BJ (cell line): Measurements from ENCODE around the gene MARCHF3. TPM values are rescaled to one million over a fixed set of nuclear protein-coding genes. Genes with fewer than 3 reads are reported as not detected.
"Not testable (repeated sequence)": the region's sequence is repeated elsewhere in the genome, so short reads cannot be mapped to it uniquely, and the experiment has no call there.

ENCODE experiments used
- CTCF ChIA-PET: fragments of 350-600 bp; formaldehyde crosslinking; extraction: SDS; loops from one replicate; lab custom pipeline; 2021; ENCODE audit warnings: antibody characterized with exemption, inconsistent platforms; lab: Yijun Ruan, JAX
- POLR2A ChIA-PET: fragments of 300-600 bp; sonication (Branson Sonifier 250); formaldehyde crosslinking; extraction: SDS; loops from one replicate; lab custom pipeline; 2021; ENCODE audit warnings: antibody characterized with exemption; lab: Charles Lee
- DNase-seq: peaks from one replicate; pipeline ENCODE4 v3.0.0-alpha.2; 2011; ENCODE audit warnings: low read depth
- H3K27me3 ChIP-seq: 2 replicates; pipeline ENCODE4 v1.6.0; 2011; ENCODE audit warnings: low read length; ENCODE audit not compliant: control insufficient read depth, insufficient read depth
- H3K36me3 ChIP-seq: 2 replicates; pipeline ENCODE4 v1.5.1; 2011; ENCODE audit warnings: low read length; ENCODE audit not compliant: control insufficient read depth, insufficient read depth
- H3K4me3 ChIP-seq: 2 replicates; pipeline ENCODE4 v1.5.1; 2011; ENCODE audit warnings: low read depth, mild to moderate bottlenecking, control low read depth, low read length
- polyA plus RNA-seq: library from polyadenylated mRNA; depleted of rRNA; stranded (reverse); fragments of >200 nt; gene quantifications from 2 replicates; pipeline ENCODE4 v1.2.3, GENCODE V29; 2011
- TF ChIP-seq, protein P1 (sequence below): IDR thresholded peaks from 2 replicates; pipeline ENCODE4 v1.5.1; 2011; ENCODE audit warnings: low read depth, mild to moderate bottlenecking, control low read depth, inconsistent platforms, low read length, moderate library complexity; ENCODE audit not compliant: insufficient read depth

Gene MARCHF3
- polyA plus RNA-seq, 1 experiment = 8.6 TPM

GRCh38 chr5:126847826-126848251, 182.5 kb downstream of the MARCHF3 start:
- no peaks in the 10 kb centered on the region for H3K36me3 ChIP-seq
- H3K27me3 ChIP-seq = no peaks in the 10 kb centered on the region
- CTCF ChIA-PET = interaction anchor here (1.9 kb wide), 2 partner anchors 18 to 466 kb away, joined by 4 to 5 read pairs; no protein-coding TSS in a partner anchor
- no peak for DNase-seq
- no peak overlapping the region for H3K4me3 ChIP-seq
- TF ChIP-seq, protein P1, sequence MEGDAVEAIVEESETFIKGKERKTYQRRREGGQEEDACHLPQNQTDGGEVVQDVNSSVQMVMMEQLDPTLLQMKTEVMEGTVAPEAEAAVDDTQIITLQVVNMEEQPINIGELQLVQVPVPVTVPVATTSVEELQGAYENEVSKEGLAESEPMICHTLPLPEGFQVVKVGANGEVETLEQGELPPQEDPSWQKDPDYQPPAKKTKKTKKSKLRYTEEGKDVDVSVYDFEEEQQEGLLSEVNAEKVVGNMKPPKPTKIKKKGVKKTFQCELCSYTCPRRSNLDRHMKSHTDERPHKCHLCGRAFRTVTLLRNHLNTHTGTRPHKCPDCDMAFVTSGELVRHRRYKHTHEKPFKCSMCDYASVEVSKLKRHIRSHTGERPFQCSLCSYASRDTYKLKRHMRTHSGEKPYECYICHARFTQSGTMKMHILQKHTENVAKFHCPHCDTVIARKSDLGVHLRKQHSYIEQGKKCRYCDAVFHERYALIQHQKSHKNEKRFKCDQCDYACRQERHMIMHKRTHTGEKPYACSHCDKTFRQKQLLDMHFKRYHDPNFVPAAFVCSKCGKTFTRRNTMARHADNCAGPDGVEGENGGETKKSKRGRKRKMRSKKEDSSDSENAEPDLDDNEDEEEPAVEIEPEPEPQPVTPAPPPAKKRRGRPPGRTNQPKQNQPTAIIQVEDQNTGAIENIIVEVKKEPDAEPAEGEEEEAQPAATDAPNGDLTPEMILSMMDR = no peak
- POLR2A ChIA-PET = interaction anchor here (0.6 kb wide), 1 partner anchor 69 kb away, joined by 3 read pairs; no protein-coding TSS in a partner anchor

DNA sequence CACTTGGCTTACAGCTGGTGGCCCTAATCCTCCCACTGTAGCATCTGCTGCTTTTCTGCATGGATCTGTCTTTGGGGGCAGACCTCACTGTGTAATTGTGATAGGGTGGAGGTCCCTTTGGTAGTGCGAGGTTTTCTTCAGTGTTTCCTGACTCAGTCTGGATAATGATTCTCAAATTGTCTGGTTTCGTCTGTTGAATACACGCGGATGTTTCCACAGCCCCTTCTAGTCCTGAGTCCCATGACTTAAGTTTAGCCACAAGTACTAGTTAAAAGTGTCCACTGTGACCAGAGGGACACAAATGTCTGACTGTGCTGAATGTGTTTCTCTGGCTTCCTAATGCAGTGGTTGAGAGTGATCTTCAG, 182.9 kb downstream of the MARCHF3 start:
- DNase-seq = no peak
- TF ChIP-seq, protein P1 = no peak
- H3K36me3 ChIP-seq = no peaks in the 10 kb centered on the region
- ChIA-PET CTCF (interaction anchor here (0.7 to 1.9 kb wide), 2 partner anchors 184 to 466 kb away, joined by 3 to 5 read pairs; no protein-coding TSS in a partner anchor), POLR2A (interaction anchor here (0.6 kb wide), 1 partner anchor 69 kb away, joined by 3 read pairs; no protein-coding TSS in a partner anchor)
- no peak overlapping the region for H3K4me3 ChIP-seq
- no peaks in the 10 kb centered on the region for H3K27me3 ChIP-seq

GRCh38 chr5:126846744-126847455, 183.5 kb downstream of the MARCHF3 start:
- ChIA-PET CTCF (interaction anchor here (0.7 to 1.9 kb wide), 2 partner anchors 185 to 467 kb away, joined by 3 to 5 read pairs; no protein-coding TSS in a partner anchor), POLR2A (no interaction called here)
- Histone ChIP-seq H3K27me3 (no peaks in the 10 kb centered on the region), H3K36me3 (no peaks in the 10 kb centered on the region), H3K4me3 (no peak overlapping the region)
- TF ChIP-seq, protein P1 = no peak
- DNase-seq = no peak

GRCh38 chr5:126846344-126846743, 184.0 kb downstream of the MARCHF3 start:
- H3K36me3 ChIP-seq = no peaks in the 10 kb centered on the region
- no peak for DNase-seq
- H3K4me3 ChIP-seq = no peak overlapping the region
- ChIA-PET CTCF (interaction anchor here (1.9 kb wide), 1 partner anchor 467 kb away, joined by 5 read pairs; no protein-coding TSS in a partner anchor), POLR2A (no interaction called here)
- no peaks in the 10 kb centered on the region for H3K27me3 ChIP-seq
- TF ChIP-seq, protein P1 = peak; percentile 41; the same call in 1 of the 2 replicates

DNA sequence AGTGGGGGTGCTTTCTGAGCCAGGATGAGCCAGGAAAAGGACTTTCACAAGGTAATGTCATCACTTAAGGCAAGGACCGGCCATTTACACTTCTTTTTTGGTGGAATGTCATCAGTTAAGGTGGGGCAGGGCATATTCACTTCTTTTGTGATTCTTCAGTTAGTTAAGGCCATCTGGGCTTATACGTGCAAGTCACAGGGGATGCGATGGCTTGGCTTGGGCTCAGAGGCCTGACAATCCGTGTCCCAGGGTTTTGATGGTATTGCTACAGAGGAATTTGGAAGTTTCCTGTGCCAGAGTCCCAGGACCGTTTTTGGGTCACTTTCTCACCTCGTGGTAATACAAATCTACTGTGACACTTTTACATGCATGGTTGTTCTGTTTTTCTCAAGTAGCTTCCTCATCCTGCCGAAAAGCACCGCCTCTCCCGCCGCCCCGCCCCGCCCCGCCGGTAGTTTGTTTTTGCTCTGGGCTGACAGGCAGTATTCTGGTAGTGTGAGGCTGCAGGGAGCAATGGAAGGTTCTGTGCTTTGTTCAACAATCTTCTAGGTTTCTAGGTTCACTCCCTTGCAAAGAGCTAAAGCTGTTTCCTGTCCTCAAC, 184.8 kb downstream of the MARCHF3 start:
- CTCF ChIA-PET = interaction anchor here (0.7 to 0.9 kb wide), 2 partner anchors 11 to 180 kb away, joined by 3 read pairs; no protein-coding TSS in a partner anchor
- POLR2A ChIA-PET, H3K27me3 ChIP-seq, DNase-seq, H3K4me3 ChIP-seq, H3K36me3 ChIP-seq: not testable (repeated sequence)

- CTCF ChIA-PET, DNase-seq, H3K4me3 ChIP-seq, H3K27me3 ChIP-seq, H3K36me3 ChIP-seq, POLR2A ChIA-PET: not testable (repeated sequence)
Observed at GRCh38 chr5:126843375-126843774, 187.0 kb downstream of the MARCHF3 start.

DNA sequence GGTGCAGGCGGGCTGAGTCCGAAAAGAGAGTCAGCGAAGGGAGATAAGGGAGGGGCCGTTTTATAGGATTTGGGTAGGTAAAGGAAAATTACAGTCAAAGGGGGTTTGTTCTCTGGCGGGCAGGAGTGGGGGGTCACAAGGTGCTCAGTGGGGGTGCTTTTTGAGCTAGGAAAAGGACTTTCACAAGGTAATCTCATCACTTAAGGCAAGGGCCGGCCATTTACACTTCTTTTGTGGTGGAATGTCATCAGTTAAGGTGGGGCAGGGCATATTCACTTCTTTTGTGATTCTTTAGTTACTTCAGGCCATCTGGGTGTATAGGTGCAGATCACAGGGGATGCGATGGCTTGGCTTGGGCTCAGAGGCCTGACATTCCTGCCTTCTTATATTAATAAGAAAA, 191.0 kb downstream of the MARCHF3 start:
- CTCF ChIA-PET = interaction anchor here (0.6 to 1.6 kb wide), 2 partner anchors 171 to 451 kb away, joined by 3 to 4 read pairs; partner anchors contain the start of gene MEGF10
- H3K4me3 ChIP-seq, POLR2A ChIA-PET, DNase-seq, H3K27me3 ChIP-seq, H3K36me3 ChIP-seq: not testable (repeated sequence)
